SW480 (cell line): ENCODE data around the gene SIVA1.

Experiments
- DNase-seq: peaks from one replicate; pipeline ENCODE4 v3.0.0-alpha.2; 2016; ENCODE audit warnings: low spot score

Gene SIVA1

DNA sequence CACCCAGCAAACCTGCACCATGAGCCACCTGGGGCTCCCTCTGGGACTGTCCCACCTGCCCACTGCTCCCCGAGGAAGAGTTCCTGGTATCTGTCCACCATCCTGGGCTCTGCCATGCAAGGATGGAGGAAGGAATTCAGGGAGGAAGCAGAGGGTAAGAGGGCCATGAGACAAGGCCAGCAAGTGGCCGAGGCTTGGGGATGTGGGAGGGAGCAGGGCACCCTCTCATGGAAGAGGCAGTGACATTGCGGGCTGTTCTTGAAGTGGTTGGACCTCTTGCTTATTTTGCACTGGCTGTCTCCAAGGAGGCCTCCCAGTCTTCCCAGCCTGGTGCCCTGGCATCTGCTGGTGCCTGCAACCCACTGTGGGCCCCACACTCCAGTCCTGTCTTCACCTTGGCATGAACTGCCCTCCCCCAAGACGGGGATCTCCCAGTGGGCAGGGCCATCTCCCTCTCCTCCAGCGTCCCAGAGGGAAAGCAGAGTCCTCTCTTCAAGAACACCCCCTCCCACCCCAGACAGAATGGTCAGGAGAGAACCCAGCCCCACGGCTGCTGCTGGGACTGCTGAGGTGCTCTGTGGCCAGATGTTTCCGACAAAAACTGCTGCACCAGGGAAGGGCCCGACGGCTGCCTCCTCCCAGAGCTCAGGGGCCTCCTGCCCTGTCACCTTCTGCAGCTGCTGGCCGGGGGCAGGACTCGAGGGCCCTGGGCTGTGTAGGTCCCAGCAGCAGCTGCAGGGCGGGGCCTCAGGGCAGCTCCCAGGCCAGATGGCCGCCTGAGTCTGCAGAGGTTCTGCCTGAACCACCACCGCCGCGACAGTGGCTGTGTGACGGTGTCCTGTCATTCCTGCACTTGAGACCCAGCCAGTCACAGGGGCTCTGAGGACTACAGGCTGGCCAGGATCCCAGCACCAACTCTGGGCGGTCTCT is 44.4 kb downstream of the SIVA1 start:
- no peak for DNase-seq

DNA sequence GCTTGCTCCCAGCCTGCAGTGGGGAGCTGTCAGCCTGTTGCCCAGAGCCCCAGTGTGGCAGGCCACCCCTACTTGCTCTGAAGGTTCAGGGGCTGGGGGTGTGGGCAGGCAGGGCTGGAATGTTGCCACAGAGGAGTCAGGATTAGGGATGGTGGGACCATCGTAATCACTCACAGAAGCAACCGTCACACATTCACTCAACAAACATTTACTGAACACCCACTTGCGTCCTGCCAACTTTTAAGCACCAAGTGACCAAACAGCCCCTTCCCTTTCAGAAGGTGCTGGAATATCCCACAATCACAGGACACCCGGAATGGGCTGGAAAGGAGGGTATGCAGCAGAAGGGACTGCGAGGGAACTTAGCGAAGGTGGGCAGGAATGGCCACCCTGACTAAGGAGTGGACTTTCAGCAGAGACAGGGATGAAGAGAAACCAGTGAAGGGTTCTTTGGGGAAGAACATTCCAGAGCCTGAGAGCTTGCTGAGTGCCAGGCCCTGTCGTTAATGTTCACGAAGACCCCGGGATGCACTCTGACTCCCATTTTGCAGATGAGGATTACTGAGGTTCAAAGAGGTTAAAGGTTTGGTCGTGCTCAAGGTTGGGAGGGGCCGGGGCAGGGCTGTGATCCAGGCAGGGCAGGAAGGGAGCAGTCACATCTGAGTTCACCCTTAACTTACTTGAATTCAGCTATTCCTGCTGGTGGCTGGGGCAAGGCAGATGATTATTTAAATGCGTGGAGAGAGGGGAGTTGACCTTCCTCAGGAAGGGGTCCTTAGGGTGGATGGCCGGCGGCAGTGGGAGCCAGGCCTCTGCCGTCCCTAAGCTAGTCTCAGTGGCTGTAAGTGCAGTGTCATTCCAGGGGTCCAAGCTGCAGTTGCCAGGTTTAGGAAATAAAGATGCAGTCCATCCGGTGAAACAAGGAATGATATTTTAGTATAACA is 45.6 kb downstream of the SIVA1 start:
- DNase-seq = no peak

DNA sequence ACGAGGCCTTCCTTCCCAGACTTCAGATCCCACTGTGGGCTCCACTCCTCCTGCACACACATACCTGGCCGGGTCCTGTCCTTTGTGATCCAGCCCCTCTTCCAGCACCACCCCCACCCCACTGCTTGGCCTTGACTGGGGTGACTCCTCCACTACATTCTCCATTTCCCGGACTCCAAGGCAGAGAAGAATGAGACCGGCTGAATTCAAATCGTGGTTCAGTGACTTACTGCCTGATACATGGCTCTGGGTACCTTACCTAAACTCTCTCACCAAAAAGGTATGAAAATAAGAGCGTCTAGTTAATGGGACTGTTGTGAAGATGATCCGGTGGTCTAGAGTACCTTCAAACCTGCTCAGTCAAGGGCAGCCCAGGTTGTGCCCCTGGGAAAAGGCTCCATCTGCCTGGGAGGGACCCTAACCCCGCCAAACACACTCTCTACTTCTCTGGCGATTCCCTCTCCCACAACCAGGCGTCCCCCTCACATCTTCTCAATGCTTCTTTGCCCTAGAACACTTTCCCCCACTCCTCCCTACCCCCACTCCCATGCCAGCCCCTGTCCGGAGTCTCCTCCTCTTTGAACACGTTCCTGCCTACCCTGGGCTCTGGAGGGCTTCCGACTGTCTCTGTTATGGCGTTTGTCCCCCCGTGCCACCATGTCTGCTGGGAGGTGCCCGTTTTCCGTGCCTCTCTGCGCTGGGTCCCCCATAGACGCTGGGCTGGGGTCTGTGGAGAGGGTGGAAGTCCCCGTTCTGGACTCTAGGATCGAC is 46.5 kb downstream of the SIVA1 start:
- no peak for DNase-seq

DNA sequence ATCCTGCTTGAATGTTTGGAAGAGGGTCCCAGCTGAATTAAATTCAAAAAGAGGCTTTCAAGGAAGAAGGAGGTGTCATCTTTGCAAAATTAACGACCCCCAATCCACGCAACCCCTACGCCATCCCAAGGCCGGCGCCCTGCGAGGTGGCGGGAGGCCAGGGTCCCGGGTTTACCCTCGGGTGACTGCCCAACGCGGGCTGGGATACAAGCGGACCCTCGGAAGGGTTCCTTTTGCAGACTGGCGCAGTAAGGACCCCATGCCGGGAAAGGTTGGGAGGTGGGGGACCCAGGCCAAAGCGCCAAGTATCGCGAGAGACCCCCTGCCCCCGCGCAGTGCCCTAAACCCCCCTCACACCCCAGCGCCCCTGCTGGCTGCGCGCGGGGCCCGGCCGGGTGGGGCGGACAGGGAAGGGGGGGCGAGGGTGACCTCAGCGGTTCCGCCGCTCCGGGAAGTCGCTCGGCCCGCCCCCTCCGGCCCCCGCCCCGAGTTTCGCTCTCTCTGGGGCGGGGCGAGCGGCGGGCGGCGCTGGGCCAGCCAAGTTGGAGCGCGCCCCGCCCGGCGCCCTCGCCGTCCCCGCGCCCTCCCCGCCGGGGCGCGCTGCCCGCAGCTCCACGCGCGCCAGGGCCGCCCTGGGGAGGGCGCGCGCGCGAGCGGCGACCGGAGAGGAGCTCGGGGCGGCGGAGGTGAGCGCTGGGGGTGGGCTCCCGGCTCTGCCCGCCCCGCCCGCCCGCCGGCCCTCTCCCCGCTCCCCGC is 47.2 kb downstream of the SIVA1 start:
- DNase-seq = no peak

DNA sequence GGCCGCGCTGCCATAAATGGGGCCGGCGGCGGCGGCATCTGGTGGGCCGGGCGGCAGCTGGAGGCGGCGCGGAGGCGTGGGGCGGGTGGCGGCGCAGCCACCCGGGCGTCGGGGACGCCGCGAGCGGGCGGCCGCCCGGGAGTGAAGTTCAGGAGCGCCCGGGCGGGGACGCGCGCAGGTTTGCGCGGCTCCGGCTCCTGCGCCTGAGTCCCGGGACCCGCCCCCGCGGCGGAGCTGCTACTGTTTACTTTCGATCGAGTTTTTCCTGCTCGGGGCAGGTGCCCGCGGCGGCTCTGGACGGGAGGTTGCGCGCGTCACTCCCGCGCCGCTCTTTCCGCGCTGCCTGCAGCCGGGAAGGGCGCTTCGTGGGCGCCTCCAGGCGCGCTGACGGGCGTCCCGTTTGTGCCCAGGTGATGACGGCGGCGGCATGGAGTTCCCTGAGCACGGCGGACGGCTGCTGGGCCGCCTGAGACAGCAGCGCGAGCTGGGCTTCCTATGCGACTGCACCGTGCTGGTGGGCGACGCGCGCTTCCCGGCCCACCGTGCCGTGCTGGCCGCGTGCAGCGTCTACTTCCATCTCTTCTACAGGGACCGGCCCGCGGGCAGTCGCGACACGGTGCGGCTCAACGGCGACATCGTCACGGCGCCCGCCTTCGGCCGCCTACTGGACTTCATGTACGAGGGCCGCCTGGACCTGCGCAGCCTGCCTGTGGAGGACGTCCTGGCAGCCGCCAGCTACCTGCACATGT is 48.0 kb downstream of the SIVA1 start, which contains the start of gene ZBTB42:
Gene ZBTB42, plus strand, starts transcription at position 331 of the 749 bp plus-strand sequence. Its CDS starts 97 bp downstream, at position 428.
- DNase-seq = peak; percentile 66

DNA sequence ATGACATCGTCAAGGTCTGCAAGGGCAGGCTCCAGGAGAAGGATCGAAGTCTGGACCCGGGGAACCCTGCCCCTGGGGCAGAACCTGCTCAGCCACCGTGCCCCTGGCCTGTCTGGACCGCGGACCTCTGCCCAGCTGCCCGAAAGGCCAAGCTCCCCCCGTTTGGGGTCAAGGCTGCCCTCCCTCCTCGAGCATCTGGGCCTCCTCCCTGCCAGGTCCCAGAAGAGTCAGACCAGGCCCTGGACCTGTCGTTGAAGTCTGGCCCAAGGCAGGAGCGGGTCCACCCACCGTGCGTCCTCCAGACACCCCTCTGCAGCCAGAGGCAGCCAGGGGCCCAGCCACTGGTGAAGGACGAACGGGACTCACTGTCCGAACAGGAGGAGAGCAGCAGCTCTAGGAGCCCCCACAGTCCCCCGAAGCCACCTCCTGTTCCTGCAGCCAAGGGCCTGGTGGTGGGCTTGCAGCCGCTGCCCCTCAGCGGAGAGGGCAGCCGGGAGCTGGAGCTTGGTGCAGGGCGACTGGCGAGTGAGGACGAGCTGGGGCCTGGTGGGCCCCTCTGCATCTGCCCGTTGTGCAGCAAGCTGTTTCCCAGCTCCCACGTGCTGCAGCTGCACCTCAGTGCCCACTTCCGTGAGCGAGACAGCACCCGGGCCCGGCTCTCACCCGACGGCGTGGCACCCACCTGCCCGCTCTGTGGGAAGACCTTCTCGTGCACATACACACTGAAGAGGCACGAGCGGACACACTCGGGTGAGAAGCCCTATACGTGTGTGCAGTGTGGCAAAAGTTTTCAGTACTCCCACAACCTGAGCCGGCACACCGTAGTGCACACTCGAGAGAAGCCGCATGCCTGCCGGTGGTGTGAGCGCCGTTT is 48.8 kb downstream of the SIVA1 start:
- no peak for DNase-seq

- no peak for DNase-seq
Observed at GRCh38 chr14:104802394-104803184, 49.6 kb downstream of the SIVA1 start.

GRCh38 chr14:104803280-104803911 is 50.4 kb downstream of the SIVA1 start:
- DNase-seq = no peak

DNA sequence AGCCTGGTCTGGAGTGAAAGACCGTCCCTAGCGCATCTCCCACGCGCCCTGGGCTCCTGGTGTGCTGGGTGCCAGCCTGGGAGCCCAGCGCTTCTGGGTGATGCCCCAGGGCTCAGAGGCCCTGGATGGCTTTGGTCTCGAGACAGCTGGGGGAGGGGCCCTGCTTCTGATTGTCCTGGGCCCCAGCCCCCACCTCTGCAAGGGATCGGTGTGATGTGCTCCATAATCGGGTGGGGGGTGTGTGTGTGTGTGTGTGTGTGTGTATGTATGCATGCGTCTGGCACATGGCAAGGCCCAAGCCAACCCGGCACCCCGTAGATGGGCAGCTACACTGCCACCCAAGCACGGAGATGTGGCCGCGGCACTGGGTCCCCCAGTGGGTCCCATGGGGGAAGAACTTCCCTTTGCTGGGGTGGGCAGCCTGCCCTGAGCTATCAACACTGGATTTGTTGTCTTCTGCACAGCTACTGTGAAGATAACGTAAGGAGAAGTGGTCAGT is 51.0 kb downstream of the SIVA1 start:
- DNase-seq = no peak

DNA sequence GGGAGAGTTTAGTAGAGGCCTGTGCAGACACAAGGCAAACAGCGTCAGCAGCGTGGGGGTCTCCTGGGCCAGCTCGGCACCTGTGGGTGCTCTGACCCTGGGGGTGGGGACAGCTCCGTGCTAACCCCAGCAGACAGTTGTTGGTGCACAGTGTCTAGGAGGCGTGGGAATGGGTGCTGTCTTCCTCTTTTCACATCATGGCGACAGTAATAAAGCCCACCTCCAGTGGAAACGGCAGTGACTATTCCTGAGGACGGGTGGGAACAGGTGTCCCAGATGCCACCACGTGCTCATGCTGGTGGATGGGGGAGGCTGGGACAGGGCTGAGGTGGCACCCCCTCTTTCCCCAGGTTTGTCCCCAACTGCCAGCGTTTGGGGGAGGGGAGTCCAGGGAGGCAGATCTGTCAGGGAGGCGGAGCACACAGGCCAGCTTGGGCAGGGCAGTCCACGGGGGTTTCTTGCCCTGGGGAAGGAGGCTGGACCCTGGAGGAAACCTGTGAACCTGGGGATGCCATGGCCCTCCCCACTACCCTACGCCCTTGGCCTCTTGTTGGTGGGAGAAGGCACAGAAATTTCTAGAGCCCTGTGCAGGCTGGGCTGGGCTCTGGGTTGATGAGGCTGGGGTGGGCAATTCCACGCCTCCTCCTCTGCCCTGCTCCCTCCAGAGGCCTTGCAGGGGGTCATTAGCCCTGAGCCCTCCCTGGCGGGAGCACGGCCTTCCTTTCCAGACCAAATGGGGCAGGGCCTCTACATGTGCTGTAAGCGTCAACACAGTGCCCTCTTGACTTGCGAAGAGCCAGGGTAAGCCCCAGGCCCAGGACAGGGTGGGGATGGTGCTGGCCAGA is 51.8 kb downstream of the SIVA1 start:
- no peak for DNase-seq

DNA sequence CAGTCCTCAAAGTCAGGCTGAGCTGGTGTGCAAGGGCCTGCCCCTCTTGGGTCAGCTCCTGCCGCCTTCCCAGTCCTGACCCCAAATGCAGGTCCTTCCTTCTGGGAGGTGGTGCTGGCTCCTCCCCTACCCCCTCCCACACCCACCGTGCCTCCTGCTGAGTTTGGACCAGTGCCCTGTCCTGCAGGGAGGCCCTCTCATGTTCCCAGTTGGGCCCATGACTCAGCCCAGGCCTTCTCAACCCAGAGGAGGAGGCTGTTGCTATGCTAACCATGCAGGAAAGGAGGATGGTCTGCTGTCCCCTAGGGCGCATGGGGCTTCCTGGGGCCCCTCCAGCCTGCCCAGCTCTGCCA is 52.4 kb downstream of the SIVA1 start:
- DNase-seq = no peak

- DNase-seq = no peak
Observed at GRCh38 chr14:104805941-104806624, 53.1 kb downstream of the SIVA1 start.

DNA sequence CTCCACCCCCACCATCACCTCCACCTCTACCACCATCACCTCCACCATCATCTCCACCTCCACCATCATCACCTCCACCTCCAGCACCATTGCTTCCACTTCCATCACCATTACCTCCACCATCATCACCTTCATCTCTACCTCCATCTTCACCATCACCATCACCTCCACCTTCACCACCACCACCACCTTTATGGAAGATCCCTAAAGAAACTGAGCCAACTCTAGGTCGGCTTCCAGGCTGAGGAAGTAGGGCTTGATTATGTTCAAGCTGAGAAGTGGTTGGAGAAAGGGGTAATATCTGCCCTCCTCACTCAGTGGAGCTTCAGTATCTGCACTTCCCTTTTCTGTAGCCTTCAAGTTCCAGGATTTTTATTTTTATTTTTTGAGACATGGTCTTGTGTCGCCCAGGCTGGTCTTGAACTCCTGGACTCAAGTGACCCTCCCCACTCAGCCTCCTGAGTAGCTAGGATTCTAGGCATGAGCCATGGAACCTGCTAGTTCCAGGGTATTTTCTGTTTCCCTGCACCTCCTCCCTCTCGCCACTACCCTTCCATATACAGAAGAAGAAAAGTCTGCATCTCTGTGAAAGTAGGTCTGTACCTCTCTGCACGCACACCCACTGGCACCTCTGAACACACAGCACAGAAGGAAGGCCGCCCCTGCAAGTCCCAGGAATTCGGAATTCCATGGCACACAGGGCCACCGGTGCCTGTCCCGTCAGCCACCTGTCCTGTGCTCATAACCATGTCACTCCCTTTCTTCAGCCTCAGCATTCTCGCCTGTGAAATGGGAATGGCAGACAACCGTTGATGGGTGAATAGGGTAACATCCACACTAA is 53.9 kb downstream of the SIVA1 start:
- no peak for DNase-seq

DNA sequence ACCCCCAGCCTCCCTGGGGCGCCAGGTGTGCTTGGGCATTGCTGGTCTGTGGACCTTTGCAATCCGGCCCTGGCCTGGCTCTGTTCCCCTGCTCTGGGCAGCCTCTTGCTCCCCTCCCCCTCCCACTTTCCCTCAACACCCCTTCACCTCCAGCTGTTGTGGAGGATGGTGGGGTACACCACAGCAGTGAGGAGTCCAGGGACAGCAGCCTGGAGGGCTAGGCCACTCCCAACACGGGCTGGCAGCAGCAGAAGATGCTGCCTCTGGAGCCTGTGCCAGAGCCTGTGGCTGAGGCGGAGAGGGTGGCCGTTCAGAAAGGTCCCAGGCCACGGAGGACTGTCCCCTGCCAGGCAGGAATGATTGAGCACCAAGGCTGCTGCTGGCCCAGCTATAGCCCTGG is 55.5 kb downstream of the SIVA1 start:
- no peak for DNase-seq
